K562 (cell line): Measurements from ENCODE around the gene TMEM120A. TPM values are rescaled to one million over a fixed set of nuclear protein-coding genes. Genes with fewer than 3 reads are reported as not detected.

ENCODE experiments used
- BACH1 ChIP-seq: fragments of 200-800 bp; sonication (Bioruptor generic); IDR thresholded peaks from 2 replicates; pipeline ENCODE4 v1.6.1; 2016; ENCODE audit warnings: missing genetic modification characterization, missing compliant biosample characterization
- CHD7 ChIP-seq: fragments of 200-600 bp; sonication (generic); IDR thresholded peaks from one replicate; pipeline ENCODE4 v1.6.1; 2012; ENCODE audit warnings: mild to moderate bottlenecking, low read depth, low read length, inconsistent platforms
- CXXC5 ChIP-seq: fragments of 250-450 bp; sonication (Bioruptor Pico); IDR thresholded peaks from 2 replicates; pipeline ENCODE4 v1.8.0; 2022; ENCODE audit warnings: inconsistent platforms, mild to moderate bottlenecking, moderate library complexity
- ELF2 ChIP-seq: fragments of 250-450 bp; sonication (Bioruptor Pico); IDR thresholded peaks from 2 replicates; pipeline ENCODE4 v1.5.0; 2021; ENCODE audit warnings: mild to moderate bottlenecking
- GTF2F1 ChIP-seq: IDR thresholded peaks from 2 replicates; pipeline ENCODE4 v1.6.1; 2011; ENCODE audit warnings: low read depth, low read length, improper control_type of control experiment
- HMBOX1 ChIP-seq: sonication (generic); IDR thresholded peaks from 2 replicates; pipeline ENCODE4 v1.6.1; 2016
- MTA3 ChIP-seq: fragments of 450-650 bp; formaldehyde crosslinking; IDR thresholded peaks from 2 replicates; pipeline ENCODE4 v1.6.1; 2017; ENCODE audit warnings: mild to moderate bottlenecking, borderline replicate concordance
- RFX7 ChIP-seq: fragments of 250-450 bp; sonication (Bioruptor Pico); IDR thresholded peaks from 2 replicates; pipeline ENCODE4 v1.5.1; 2021; ENCODE audit warnings: mild to moderate bottlenecking
- SMARCC2 ChIP-seq: fragments of 450-650 bp; IDR thresholded peaks from 2 replicates; pipeline ENCODE4 v1.6.1; 2017; ENCODE audit warnings: antibody characterized with exemption, moderate library complexity, mild to moderate bottlenecking, low read depth
- SNRNP70 ChIP-seq: fragments of 200-400 bp; formaldehyde crosslinking; optimal IDR thresholded peaks from 2 replicates; pipeline ENCODE3; 2017; ENCODE audit warnings: low read depth, low read length
- TCFL5 ChIP-seq: fragments of 250-450 bp; sonication (Bioruptor Pico); conservative IDR thresholded peaks from 2 replicates; pipeline ENCODE4 v1.6.1; 2021; ENCODE audit warnings: mild to moderate bottlenecking, moderate library complexity, matching md5 sums
- TOE1 ChIP-seq, 2 experiments: fragments of 450-650 bp in 1 of 2; sonication (generic) in 1 of 2; formaldehyde crosslinking in 1 of 2; IDR thresholded peaks; 2 replicates each; pipeline versions ENCODE4 v1.7.1 to v1.8.0; 2016 to 2022; ENCODE audit warnings: borderline replicate concordance in 2 of 2, mild to moderate bottlenecking in 2 of 2, antibody characterized with exemption in 1 of 2, inconsistent platforms in 1 of 2, low read depth in 1 of 2, missing genetic modification reagents in 1 of 2, moderate library complexity in 1 of 2
- ZBTB7A ChIP-seq: IDR thresholded peaks from 2 replicates; pipeline ENCODE4 v1.6.1; 2011; ENCODE audit warnings: low read depth, mild to moderate bottlenecking, low read length, moderate library complexity, borderline replicate concordance; ENCODE audit not compliant: control insufficient read depth
- ZNF212 ChIP-seq: fragments of 450-650 bp; formaldehyde crosslinking; IDR thresholded peaks from 2 replicates; pipeline ENCODE4 v1.4.0; 2020; ENCODE audit warnings: mild to moderate bottlenecking
- ZNF695 ChIP-seq: fragments of 450-650 bp; formaldehyde crosslinking; IDR thresholded peaks from 2 replicates; pipeline ENCODE4 v1.4.0; 2020; ENCODE audit warnings: mild to moderate bottlenecking, moderate library complexity
- polyA plus RNA-seq, 8 experiments: library from polyadenylated mRNA; depleted of rRNA in 4 of 8; stranded (reverse) in 5 of 8; unstranded in 3 of 8; fragments of >200 nt; fragmentation: Nextera tagmentation in 2 of 8; fragmentation: Illumina TruSeq in 1 of 8; extraction: Ambion mirVana in 2 of 8; extraction: Trizol in 1 of 8; gene quantifications; 2 replicates each; pipeline versions ENCODE4 v1.2.1 to v1.2.3, GENCODE V29; 2011 to 2014; ENCODE audit warnings: inconsistent platforms in 1 of 8, missing spikeins in 1 of 8
- total RNA-seq, 7 experiments: library from RNA; depleted of rRNA in 6 of 7; stranded (reverse); fragments of >200 nt in 6 of 7; fragmentation: Illumina TruSeq in 2 of 7; extraction: Trizol in 2 of 7; gene quantifications; 2 replicates each; pipeline versions ENCODE4 v1.2.1 to v1.2.3, GENCODE V29; 2011 to 2021; ENCODE audit warnings: low replicate concordance in 1 of 7

TMEM120A gene
- total and polyA plus RNA-seq, 9 of the 15 experiments (the other 6 are each of a cell fraction or from before 2014, with no cell fraction given) = 2.3 to 90.2 (median 22.9) TPM

- no peak for TF ChIP-seq CHD7
- TF ChIP-seq ZBTB7A = 0 out of 2 replicates have a peak, but pooled peaks have one; percentile 12
- TF ChIP-seq SMARCC2 = peak; percentile 30; the same call in 1 of the 2 replicates
- TF ChIP-seq ELF2 (CRISPR knock-in tag) = no peak
- no peak for TF ChIP-seq ZNF212 (CRISPR knock-in tag)
- TF ChIP-seq GTF2F1 = no peak
- TF ChIP-seq TCFL5 (CRISPR knock-in tag) = no peak
- TF ChIP-seq BACH1 (tag) = peak; percentile 56; the same call in 1 of the 2 replicates
- no peak for TF ChIP-seq HMBOX1
- TF ChIP-seq RFX7 (CRISPR knock-in tag) = no peak
- no peak for TF ChIP-seq ZNF695 (CRISPR knock-in tag)
- 0 out of 2 replicates have a peak, but pooled peaks have one; percentile 43 for TF ChIP-seq MTA3
- TF ChIP-seq TOE1 (IDR thresholded peaks at IDR 0.05; ENCODE audit: borderline replicate concordance) = no peak
- no peak for TF ChIP-seq TOE1 (CRISPR knock-in tag; IDR thresholded peaks at IDR 0.05; ENCODE audit: borderline replicate concordance, low read depth)
- no peak for TF ChIP-seq CXXC5 (CRISPR knock-in tag)
- TF ChIP-seq SNRNP70 = no peak
These were observed 48.9 kb downstream of the TMEM120A start (continued) for GRCh38 chr7:75945297-75946168.
